Fibroblast of peridontal ligament (primary cell): ENCODE data around the gene TNNC2.

Experiments
- DNase-seq: peaks from one replicate; pipeline ENCODE4 v3.0.0-alpha.2; 2010; ENCODE audit errors: extremely low read depth

TNNC2 gene

DNA sequence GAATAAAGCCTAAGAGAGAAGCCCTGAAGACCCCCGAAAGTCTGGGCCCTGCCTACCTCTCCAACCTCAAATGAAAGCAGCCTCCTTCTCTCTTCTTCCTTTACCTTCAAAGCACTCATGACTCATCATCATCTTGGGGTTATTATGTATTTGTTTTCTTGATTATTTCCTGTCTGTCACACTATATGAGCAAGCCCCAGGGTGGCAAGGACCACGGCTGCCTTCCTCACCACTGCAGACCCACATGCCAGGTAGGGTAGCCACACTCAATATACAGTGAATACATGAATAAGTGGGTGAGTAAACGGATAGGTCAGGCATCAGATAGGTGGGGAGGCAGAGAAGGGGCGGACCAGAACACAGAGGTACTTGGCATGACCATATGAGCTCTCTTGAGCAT is 44.2 kb downstream of the TNNC2 start:
- DNase-seq: no peak

DNA sequence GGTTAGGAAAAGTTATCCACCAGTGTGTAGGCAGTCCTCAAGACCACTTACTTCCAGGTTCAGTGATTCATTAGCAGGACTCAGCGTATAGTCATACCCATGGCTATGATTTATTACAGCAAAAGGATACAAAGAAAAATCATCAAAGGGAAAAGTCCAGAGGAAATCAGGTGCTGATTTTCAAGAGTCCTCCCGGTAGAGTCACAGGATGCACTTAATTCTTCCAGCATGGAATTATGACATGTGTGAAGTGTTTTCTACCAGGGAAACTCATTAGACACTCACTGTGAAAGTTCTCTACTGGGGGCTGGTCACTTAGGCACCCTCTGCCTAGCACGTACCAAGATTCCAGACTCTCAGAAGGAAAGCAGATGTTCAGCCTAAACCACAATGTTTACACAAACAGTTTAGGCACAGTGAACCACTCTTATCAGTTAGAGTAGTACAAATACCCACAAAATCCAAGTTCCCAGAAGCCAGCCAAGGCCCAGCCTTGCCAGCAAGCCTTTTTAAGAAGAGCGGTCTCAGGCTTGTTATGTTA is 45.7 kb downstream of the TNNC2 start:
- DNase-seq: peak; percentile 76

DNA sequence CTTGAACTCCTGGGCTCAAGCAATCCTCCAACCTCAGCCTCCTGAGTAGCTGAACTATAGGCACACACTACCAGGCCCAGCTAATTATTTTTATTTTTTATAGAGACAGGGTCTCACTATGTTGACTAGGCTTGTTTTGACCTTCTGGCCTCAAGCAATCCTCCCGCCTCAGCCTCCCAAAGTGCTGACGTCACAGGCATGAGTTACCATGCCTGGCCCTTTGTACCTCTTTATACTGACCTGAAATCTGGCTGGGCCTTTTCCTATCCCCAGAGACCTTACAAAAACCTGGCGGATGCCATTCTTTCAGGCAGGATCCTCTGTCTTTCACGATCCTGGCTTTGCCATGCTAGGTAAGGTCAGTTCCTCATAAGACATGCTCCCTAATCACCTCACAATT is 47.0 kb downstream of the TNNC2 start:
- DNase-seq: no peak

DNA sequence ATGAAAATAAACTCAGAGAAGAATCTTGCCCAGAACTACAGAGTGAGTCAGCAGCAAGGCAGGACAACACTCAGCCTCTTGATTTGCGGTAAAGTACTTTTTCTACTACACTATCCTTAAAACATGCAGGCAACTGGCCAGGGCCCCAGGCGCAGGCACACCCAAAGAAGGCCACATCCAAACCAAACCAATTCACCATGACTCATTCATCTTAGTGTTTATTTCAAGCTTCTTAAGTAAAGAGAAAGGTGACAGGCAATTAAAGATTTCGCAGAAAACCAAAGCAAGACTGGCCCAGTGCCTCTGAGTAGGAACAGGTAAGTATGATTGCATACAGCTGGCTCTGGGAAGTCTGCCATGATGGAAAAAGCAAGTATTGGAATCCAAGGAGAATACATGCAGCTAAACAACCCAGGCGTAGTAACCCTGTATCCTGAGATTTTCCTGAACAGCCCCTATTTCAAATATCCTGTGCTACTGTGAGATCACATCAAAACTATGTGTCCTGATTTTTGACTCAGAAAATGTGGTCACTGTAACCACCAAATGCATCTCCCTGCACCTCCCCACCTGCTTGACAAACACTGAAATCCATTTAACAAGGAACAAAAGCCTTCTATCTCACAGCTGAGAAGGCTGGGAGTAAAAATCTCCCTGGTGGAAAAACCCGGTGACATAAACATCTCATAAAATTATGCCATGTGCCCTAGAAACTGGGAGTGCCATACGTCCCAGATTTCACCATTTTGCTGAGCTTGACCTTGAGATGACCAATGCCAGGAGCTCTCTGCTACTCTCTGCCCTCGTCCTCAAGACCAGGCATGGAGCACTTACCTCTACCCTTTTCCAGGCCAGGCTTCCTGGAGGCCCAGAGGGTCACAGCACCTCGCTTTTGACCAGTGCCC is 47.8 kb downstream of the TNNC2 start:
- DNase-seq: peak; percentile 100

DNA sequence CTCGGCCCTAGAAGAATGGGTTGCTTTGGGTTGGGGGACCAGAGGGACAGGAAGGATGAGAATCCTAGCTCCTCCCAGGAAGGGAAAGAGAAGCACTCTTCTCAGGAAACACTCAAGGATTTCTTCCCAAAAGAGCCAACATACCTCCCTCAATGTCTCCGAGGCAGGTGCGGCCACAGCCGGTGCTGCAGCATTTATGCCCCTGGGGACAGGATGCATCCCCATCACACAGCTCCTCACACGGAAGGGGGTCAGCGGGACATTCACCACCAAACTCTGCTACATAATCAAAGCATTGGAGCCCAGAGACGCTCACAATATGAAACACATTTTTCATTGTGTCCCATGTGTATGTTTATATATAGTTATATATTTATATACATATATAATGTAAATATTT is 50.2 kb downstream of the TNNC2 start:
- DNase-seq: no peak

DNA sequence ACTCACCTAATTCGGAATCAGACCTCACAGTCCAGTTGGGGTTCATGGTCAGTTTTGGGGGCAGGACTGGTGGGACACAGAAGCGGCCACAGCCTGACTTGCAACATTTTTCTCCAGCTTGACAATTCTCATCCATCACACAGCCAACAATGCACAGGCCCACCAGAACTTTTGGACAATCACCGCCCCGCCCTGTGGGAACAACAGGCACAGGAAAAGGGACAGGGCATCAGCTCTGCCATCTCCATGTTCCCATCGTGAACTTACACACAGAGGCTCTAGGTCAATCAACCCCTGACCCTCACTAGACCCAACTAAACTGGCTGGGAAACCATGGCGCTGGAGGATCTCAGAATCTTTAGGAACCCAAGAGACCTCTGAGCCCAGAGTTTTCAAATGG is 51.7 kb downstream of the TNNC2 start:
- DNase-seq: no peak

DNA sequence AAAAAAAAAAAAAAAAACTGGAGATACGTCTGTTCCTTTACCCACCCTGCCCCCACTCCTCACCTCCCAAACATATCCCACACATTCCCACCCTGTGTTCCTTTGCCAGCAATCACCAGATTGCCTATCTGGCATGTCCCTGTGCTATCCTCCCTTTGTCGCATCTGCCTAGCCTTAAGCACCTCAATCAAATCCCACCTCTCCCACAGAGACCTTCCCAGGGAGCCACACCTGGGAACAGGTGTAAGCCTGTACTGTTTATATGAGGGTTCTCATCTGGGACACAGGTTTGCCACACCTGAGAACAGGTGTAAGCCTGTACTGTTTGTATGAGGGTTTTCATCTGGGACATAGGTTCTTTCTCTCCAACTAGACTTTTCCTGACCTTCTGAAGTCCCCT is 52.2 kb downstream of the TNNC2 start:
- no peak for DNase-seq
